Measurements from ENCODE around the gene SHTN1. TPM values are rescaled to one million over a fixed set of nuclear protein-coding genes. Genes with fewer than 3 reads are reported as not detected.

The SHTN1 gene
- total and polyA plus RNA-seq, 2 experiments from 2014 or later = 6.7 to 8.0 TPM

DNA sequence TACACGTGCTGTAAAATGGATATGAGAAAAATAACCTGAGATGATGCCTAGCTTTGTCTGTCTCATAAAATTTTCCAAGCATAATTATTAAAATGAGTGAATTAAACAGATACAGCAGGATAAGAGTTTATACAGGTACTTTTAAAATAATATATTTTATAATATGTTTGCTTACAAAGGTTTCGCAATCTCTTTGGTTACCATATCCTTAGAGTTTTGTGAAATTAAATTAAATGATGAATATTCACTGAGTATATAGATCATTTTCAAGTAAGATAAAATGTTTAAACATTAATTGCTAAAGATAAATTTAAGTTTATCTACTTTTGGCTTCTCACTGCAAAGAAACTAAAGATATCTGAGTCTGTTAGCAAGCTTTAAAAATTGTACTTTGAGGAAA is 11.4 kb downstream of the SHTN1 start:
- Histone ChIP-seq H3K79me2 (replicated peaks; ENCODE audit: insufficient read depth) (no peaks in the 10 kb centered on the region), H4K20me1 (replicated peaks; ENCODE audit: insufficient read depth) (no peaks in the 10 kb centered on the region), H3K36me3 (ENCODE audit: insufficient read depth) (no peaks in the 10 kb centered on the region), H3F3A (replicated peaks; ENCODE audit: low read depth) (no peaks in the 10 kb centered on the region), H3K4me1 (ENCODE audit: insufficient read depth) (peaks cover 31% of the 10 kb centered on the region), H2AFZ (no peak overlapping the region), H3K4me3 (no peak overlapping the region), H3K9me2 (ENCODE audit: insufficient read depth) (no peaks in the 10 kb centered on the region), H3K27me3 (ENCODE audit: insufficient read depth) (peaks cover 25% of the 10 kb centered on the region), H3K27ac (ENCODE audit: low read depth) (no peak overlapping the region), H3K4me2 (no peak overlapping the region)
- ATAC-seq (no peak), DNase-seq (ENCODE audit: low spot score) (no peak)
- H3K4me3 Mint-ChIP-seq = no peak overlapping the region
- peaks cover 7% of the 10 kb centered on the region for H3K27me3 Mint-ChIP-seq (ENCODE audit: insufficient read depth, low read depth, poor library complexity)
- peaks cover 46% of the 10 kb centered on the region for H3K4me1 Mint-ChIP-seq
- no peaks in the 10 kb centered on the region; the same call in 2 of the 3 replicates for H3K36me3 Mint-ChIP-seq (ENCODE audit: low read depth)
- no peaks in the 10 kb centered on the region for H3K9me3 Mint-ChIP-seq
- TF ChIP-seq, protein P1, sequence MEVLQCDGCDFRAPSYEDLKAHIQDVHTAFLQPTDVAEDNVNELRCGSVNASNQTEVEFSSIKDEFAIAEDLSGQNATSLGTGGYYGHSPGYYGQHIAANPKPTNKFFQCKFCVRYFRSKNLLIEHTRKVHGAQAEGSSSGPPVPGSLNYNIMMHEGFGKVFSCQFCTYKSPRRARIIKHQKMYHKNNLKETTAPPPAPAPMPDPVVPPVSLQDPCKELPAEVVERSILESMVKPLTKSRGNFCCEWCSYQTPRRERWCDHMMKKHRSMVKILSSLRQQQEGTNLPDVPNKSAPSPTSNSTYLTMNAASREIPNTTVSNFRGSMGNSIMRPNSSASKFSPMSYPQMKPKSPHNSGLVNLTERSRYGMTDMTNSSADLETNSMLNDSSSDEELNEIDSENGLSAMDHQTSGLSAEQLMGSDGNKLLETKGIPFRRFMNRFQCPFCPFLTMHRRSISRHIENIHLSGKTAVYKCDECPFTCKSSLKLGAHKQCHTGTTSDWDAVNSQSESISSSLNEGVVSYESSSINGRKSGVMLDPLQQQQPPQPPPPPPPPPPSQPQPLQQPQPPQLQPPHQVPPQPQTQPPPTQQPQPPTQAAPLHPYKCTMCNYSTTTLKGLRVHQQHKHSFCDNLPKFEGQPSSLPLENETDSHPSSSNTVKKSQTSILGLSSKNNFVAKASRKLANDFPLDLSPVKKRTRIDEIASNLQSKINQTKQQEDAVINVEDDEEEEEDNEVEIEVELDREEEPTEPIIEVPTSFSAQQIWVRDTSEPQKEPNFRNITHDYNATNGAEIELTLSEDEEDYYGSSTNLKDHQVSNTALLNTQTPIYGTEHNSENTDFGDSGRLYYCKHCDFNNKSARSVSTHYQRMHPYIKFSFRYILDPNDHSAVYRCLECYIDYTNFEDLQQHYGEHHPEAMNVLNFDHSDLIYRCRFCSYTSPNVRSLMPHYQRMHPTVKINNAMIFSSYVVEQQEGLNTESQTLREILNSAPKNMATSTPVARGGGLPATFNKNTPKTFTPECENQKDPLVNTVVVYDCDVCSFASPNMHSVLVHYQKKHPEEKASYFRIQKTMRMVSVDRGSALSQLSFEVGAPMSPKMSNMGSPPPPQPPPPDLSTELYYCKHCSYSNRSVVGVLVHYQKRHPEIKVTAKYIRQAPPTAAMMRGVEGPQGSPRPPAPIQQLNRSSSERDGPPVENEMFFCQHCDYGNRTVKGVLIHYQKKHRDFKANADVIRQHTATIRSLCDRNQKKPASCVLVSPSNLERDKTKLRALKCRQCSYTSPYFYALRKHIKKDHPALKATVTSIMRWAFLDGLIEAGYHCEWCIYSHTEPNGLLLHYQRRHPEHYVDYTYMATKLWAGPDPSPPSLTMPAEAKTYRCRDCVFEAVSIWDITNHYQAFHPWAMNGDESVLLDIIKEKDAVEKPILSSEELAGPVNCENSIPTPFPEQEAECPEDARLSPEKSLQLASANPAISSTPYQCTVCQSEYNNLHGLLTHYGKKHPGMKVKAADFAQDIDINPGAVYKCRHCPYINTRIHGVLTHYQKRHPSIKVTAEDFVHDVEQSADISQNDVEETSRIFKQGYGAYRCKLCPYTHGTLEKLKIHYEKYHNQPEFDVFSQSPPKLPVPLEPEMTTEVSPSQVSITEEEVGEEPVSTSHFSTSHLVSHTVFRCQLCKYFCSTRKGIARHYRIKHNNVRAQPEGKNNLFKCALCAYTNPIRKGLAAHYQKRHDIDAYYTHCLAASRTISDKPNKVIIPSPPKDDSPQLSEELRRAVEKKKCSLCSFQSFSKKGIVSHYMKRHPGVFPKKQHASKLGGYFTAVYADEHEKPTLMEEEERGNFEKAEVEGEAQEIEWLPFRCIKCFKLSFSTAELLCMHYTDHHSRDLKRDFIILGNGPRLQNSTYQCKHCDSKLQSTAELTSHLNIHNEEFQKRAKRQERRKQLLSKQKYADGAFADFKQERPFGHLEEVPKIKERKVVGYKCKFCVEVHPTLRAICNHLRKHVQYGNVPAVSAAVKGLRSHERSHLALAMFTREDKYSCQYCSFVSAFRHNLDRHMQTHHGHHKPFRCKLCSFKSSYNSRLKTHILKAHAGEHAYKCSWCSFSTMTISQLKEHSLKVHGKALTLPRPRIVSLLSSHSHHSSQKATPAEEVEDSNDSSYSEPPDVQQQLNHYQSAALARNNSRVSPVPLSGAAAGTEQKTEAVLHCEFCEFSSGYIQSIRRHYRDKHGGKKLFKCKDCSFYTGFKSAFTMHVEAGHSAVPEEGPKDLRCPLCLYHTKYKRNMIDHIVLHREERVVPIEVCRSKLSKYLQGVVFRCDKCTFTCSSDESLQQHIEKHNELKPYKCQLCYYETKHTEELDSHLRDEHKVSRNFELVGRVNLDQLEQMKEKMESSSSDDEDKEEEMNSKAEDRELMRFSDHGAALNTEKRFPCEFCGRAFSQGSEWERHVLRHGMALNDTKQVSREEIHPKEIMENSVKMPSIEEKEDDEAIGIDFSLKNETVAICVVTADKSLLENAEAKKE (CRISPR knock-in tag; IDR thresholded peaks at IDR 0.05) = no peak
- TF ChIP-seq POLR2AphosphoS5 (IDR thresholded peaks at IDR 0.05; ENCODE audit: low read depth) (no peak), EZH2phosphoT487 (IDR thresholded peaks at IDR 0.05; ENCODE audit: unreplicated experiment) (no peak), NANOG (IDR thresholded peaks at IDR 0.05; ENCODE audit: borderline replicate concordance) (no peak), ZNF114 (CRISPR knock-in tag; IDR thresholded peaks at IDR 0.05) (no peak), STAT1 (IDR thresholded peaks at IDR 0.05; ENCODE audit: unreplicated experiment) (no peak), JUNB (IDR thresholded peaks at IDR 0.05; ENCODE audit: unreplicated experiment) (no peak)
- TF ChIP-seq, protein P2, sequence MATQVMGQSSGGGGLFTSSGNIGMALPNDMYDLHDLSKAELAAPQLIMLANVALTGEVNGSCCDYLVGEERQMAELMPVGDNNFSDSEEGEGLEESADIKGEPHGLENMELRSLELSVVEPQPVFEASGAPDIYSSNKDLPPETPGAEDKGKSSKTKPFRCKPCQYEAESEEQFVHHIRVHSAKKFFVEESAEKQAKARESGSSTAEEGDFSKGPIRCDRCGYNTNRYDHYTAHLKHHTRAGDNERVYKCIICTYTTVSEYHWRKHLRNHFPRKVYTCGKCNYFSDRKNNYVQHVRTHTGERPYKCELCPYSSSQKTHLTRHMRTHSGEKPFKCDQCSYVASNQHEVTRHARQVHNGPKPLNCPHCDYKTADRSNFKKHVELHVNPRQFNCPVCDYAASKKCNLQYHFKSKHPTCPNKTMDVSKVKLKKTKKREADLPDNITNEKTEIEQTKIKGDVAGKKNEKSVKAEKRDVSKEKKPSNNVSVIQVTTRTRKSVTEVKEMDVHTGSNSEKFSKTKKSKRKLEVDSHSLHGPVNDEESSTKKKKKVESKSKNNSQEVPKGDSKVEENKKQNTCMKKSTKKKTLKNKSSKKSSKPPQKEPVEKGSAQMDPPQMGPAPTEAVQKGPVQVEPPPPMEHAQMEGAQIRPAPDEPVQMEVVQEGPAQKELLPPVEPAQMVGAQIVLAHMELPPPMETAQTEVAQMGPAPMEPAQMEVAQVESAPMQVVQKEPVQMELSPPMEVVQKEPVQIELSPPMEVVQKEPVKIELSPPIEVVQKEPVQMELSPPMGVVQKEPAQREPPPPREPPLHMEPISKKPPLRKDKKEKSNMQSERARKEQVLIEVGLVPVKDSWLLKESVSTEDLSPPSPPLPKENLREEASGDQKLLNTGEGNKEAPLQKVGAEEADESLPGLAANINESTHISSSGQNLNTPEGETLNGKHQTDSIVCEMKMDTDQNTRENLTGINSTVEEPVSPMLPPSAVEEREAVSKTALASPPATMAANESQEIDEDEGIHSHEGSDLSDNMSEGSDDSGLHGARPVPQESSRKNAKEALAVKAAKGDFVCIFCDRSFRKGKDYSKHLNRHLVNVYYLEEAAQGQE (IDR thresholded peaks at IDR 0.05; ENCODE audit: unreplicated experiment) = no peak
- TF ChIP-seq, protein P3, sequence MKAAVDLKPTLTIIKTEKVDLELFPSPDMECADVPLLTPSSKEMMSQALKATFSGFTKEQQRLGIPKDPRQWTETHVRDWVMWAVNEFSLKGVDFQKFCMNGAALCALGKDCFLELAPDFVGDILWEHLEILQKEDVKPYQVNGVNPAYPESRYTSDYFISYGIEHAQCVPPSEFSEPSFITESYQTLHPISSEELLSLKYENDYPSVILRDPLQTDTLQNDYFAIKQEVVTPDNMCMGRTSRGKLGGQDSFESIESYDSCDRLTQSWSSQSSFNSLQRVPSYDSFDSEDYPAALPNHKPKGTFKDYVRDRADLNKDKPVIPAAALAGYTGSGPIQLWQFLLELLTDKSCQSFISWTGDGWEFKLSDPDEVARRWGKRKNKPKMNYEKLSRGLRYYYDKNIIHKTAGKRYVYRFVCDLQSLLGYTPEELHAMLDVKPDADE (IDR thresholded peaks at IDR 0.05) = no peak
- H3K27ac Mint-ChIP-seq = no peak overlapping the region
